ENCODE data around the gene PDE3B. TPM values are rescaled to one million over a fixed set of nuclear protein-coding genes. Genes with fewer than 3 reads are reported as not detected.

The PDE3B gene
- total RNA-seq, 2 donors from 2014 or later: 17.4 to 64.6 TPM

DNA sequence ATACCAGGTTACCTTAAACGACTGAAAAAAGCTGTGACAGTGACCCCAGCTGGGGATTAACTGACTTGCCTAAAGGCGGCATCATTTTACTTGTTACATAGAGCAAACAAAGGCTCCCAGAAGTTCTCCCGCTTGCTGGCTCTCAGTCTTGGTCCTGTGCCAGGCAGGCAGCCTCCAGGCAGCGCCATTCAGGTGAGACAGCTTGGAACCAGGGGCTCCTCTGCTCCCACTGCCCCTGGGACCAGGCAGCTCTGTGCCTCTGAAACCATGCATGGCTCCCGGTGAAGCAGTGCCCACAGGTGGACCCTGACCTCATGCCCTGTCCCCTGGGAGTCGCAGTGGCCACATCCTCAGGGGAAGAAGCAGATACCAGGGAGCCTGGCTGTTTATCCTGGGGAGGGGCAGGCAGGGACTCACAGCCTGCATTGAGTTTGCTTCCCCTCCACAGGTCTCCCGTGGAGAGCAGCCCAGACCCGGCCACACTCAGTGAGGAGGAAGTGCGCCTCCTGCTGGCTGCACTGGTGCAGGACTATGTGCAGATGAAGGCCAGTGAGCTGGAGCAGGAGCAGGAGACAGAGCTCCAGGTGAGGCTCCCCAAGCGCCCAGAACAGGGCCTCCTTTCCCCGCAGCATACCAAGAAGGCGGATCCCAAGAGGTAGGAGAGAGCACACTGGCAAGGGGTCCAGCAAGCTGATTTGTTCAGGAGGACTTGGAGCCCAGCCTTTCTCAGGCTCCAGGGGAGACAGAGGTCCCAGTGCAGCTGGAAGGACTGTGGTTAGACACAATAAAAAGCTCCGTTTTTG lies 264.0 kb downstream of the PDE3B start:
- intact Hi-C loops (cut with DNase I): loop anchor here (5.0 to 10.0 kb wide), 2 partner anchors 113 to 370 kb away; no protein-coding TSS in a partner anchor
- Histone ChIP-seq H3K36me3 (replicated peaks in 1 of 2; ENCODE audit: insufficient read depth in 1 of 2, low read depth in 2 of 2) (no peaks in the 10 kb centered on the region), H3K4me3 (no peak overlapping the region), H3K27me3 (no peaks in the 10 kb centered on the region), H3K9me3 (no peaks in the 10 kb centered on the region), H3K4me1 (peaks cover 38% of the 10 kb centered on the region), H3K27ac (peak overlapping the region in 1 of 4 donors; percentile 29)
- peak; percentile 81 to 89 (median 84) for DNase-seq
- ATAC-seq: peak; percentile 61
- WGBS, 2 donors: 17 to 18% methylated on average over 9 to 13 of the region's 13 CpGs
- TF ChIP-seq, protein P1, sequence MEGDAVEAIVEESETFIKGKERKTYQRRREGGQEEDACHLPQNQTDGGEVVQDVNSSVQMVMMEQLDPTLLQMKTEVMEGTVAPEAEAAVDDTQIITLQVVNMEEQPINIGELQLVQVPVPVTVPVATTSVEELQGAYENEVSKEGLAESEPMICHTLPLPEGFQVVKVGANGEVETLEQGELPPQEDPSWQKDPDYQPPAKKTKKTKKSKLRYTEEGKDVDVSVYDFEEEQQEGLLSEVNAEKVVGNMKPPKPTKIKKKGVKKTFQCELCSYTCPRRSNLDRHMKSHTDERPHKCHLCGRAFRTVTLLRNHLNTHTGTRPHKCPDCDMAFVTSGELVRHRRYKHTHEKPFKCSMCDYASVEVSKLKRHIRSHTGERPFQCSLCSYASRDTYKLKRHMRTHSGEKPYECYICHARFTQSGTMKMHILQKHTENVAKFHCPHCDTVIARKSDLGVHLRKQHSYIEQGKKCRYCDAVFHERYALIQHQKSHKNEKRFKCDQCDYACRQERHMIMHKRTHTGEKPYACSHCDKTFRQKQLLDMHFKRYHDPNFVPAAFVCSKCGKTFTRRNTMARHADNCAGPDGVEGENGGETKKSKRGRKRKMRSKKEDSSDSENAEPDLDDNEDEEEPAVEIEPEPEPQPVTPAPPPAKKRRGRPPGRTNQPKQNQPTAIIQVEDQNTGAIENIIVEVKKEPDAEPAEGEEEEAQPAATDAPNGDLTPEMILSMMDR (IDR thresholded peaks at IDR 0.05): peak; percentile 69 to 81 (median 75)
- TF ChIP-seq POLR2A (IDR thresholded peaks at IDR 0.05): no peak

DNA sequence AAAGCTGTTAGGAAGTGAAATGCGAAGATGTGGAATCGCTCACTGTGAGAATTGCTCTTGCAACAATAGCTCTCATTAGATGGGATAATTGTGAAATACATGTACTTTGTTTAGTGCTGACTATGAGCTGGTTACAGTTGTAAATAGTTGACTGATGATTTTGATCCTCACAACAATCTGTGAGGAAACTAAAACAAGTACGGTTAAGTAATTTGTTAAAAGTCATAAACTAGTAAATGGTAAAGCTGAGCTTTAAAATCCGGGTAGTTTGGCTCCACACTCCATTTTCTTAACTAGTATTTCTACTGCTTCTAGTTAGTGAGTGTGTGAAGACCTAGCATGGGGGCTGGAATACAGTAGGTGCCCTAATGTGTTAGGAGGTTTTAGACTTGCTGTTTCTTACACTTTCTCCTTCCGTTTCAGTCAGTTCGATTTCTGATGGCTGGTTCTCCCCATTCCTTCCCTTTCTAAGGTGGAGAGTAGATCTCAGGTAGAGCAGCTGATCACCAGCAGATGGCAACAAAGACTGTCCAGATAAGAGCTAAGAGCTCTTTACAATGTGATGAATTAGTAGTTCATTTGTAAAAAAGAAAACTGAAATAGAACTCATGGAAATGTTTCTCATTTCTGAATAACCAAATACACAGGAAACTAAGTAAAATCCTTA lies 264.7 kb downstream of the PDE3B start:
- DNase-seq (peak; percentile 26 to 61 (median 49)), ATAC-seq (no peak)
- TF ChIP-seq POLR2A (IDR thresholded peaks at IDR 0.05): no peak
- TF ChIP-seq, protein P1 (IDR thresholded peaks at IDR 0.05): peak in 6 of 7 experiments; percentile 37 to 64 (median 56)
- Histone ChIP-seq H3K36me3 (replicated peaks in 1 of 2; ENCODE audit: insufficient read depth in 1 of 2, low read depth in 2 of 2) (no peaks in the 10 kb centered on the region), H3K4me1 (peaks cover 34% of the 10 kb centered on the region), H3K27me3 (no peaks in the 10 kb centered on the region), H3K9me3 (no peaks in the 10 kb centered on the region), H3K27ac (no peak overlapping the region), H3K4me3 (no peak overlapping the region)
- 45 to 47% methylated on average over 6 of the region's 6 CpGs for WGBS, 2 donors
- intact Hi-C loops (cut with DNase I): loop anchor here (5.0 to 10.0 kb wide), 2 partner anchors 114 to 371 kb away; no protein-coding TSS in a partner anchor

DNA sequence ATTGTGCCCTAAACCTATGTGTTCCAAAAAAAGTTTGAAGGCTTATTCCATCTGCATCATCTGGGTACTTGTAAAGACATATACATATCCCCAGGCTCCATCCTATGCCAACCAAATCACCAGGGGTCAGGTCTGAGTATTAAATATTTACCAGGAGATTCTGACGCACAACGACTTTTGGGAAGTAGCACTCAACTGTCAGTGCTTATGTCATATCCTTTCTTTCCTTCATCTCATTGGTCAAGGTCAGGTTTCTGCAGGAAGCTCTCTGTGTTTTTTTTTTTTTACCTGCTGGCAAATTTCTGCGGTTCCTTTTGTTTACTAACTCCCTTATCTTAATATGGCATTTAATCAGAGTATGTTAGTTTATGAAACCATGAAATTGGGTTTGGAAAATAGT lies 270.9 kb downstream of the PDE3B start:
- no peaks in the 10 kb centered on the region for H3K36me3 ChIP-seq (replicated peaks in 1 of 2; ENCODE audit: insufficient read depth in 1 of 2, low read depth in 2 of 2)
- no peak for DNase-seq
- TF ChIP-seq POLR2A (IDR thresholded peaks at IDR 0.05): no peak
- TF ChIP-seq, protein P1 (IDR thresholded peaks at IDR 0.05): no peak
- no peaks in the 10 kb centered on the region for H3K9me3 ChIP-seq
- H3K4me1 ChIP-seq: no peaks in the 10 kb centered on the region
- H3K27me3 ChIP-seq: no peaks in the 10 kb centered on the region
- 41 to 51% methylated on average over 3 of the region's 3 CpGs for WGBS, 2 donors
- H3K4me3 ChIP-seq: no peak overlapping the region
- H3K27ac ChIP-seq: no peak overlapping the region
- ATAC-seq: no peak
- intact Hi-C loops (cut with DNase I): loop anchor here (10.0 kb wide), 1 partner anchor 160 kb away; the partner anchor contains the start of gene CALCB

DNA sequence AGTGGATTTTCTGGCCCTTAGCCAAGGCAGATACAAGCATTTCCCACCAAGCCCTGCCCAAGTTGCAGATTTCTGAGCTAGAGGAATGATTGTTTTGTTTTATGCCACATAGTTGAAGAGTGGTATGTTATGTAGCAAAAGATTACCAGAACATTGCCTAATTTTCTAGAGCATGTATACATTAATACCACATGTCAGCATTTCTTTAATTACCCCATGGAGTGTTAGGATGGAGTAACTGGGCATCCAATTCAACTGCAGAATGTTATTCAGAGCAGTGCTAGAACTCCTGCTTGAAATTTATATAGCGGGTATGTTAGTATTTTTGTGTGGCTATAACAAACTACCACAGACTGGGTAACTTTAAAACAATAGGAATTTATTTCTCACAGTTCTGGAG lies 272.8 kb downstream of the PDE3B start:
- intact Hi-C loops (cut with DNase I): loop anchor here (10.0 kb wide), 1 partner anchor 158 kb away; the partner anchor contains the start of gene CALCB
- Histone ChIP-seq H3K27ac (no peak overlapping the region), H3K9me3 (no peaks in the 10 kb centered on the region), H3K4me3 (no peak overlapping the region), H3K36me3 (replicated peaks in 1 of 2; ENCODE audit: insufficient read depth in 1 of 2, low read depth in 2 of 2) (no peaks in the 10 kb centered on the region), H3K27me3 (no peaks in the 10 kb centered on the region), H3K4me1 (no peaks in the 10 kb centered on the region)
- 89 to 100% methylated on average over 1 of the region's 1 CpG for WGBS, 2 donors
- TF ChIP-seq POLR2A (IDR thresholded peaks at IDR 0.05): no peak
- TF ChIP-seq, protein P1 (IDR thresholded peaks at IDR 0.05): no peak
- ATAC-seq (no peak), DNase-seq (no peak)

Small RNA genes lying within 50 kb of the gene (small RNA-seq; reads per million reads assigned to genes)
- not detected for gene CALCP

Other genes with a start within 250 kb of the PDE3B start
- 10 to 100 TPM; 46.1 to 62.5 TPM for gene COPB1, start 144.0 kb upstream of the PDE3B start, total RNA-seq
- 10 to 100 TPM; 71.3 to 73.5 TPM for gene PSMA1, start 123.4 kb upstream of the PDE3B start, total RNA-seq
- 10 to 100 TPM in 1 of 2 donors, 1 to 10 TPM in 1; 7.6 to 29.1 TPM for gene CYP2R1, start 248.4 kb downstream of the PDE3B start, total RNA-seq